Measurements from ENCODE around the gene OSMR.
"Not testable (repeated sequence)": the region's sequence is repeated elsewhere in the genome, so short reads cannot be mapped to it uniquely, and the experiment has no call there.

OSMR gene

GRCh38 chr5:38831117-38831516 lies 14.7 kb upstream of the OSMR start:
- DNase-seq: no peak

- no peak for DNase-seq
Measured at GRCh38 chr5:38831909-38832308, 13.9 kb upstream of the OSMR start.

- DNase-seq: no peak
Measured at GRCh38 chr5:38832810-38833209, 13.0 kb upstream of the OSMR start.

GRCh38 chr5:38835887-38836286 lies 9.9 kb upstream of the OSMR start:
- no peak for DNase-seq

GRCh38 chr5:38837416-38837815 lies 8.4 kb upstream of the OSMR start:
- no peak for DNase-seq

- DNase-seq: no peak
Measured at GRCh38 chr5:38837932-38838331, 7.9 kb upstream of the OSMR start.

GRCh38 chr5:38843665-38844064 lies 2.1 kb upstream of the OSMR start:
- DNase-seq: no peak

GRCh38 chr5:38846379-38847011 lies 683 bp downstream of the OSMR start:
- no peak for DNase-seq

GRCh38 chr5:38847559-38848347 lies 1.9 kb downstream of the OSMR start:
- no peak for DNase-seq

GRCh38 chr5:38848637-38849036 lies 2.8 kb downstream of the OSMR start:
- no peak for DNase-seq

- not testable (repeated sequence) for DNase-seq
Measured at GRCh38 chr5:38851640-38852039, 5.8 kb downstream of the OSMR start.

GRCh38 chr5:38853753-38854470 lies 8.1 kb downstream of the OSMR start:
- DNase-seq: no peak

- DNase-seq: no peak
Measured at GRCh38 chr5:38854907-38855306, 9.1 kb downstream of the OSMR start.

- no peak for DNase-seq
Measured at GRCh38 chr5:38856660-38857059, 10.8 kb downstream of the OSMR start.

GRCh38 chr5:38858839-38859238 lies 13.0 kb downstream of the OSMR start:
- no peak for DNase-seq

GRCh38 chr5:38861986-38862770 lies 16.4 kb downstream of the OSMR start:
- DNase-seq: not testable (repeated sequence)

GRCh38 chr5:38866362-38867031 lies 20.7 kb downstream of the OSMR start:
- DNase-seq: no peak

GRCh38 chr5:38867032-38867398 lies 21.2 kb downstream of the OSMR start:
- no peak for DNase-seq

GRCh38 chr5:38867416-38867815 lies 21.6 kb downstream of the OSMR start:
- DNase-seq: no peak

- DNase-seq: no peak
Measured at GRCh38 chr5:38870595-38870994, 24.8 kb downstream of the OSMR start.

- DNase-seq: no peak
Measured at GRCh38 chr5:38871058-38871605, 25.3 kb downstream of the OSMR start.
